NOMO-1 (cell line): ENCODE results near the gene PTCD3.
A peak's percentile ranks its signal among the peaks of the same experiment; 100 is the strongest.

Experiments
- DNase-seq, 2 experiments: peaks; one replicate each; lab custom pipeline; 2025; ENCODE audit not compliant: unreplicated experiment in 2 of 2; lab: John Stamatoyannopoulos, UW

PTCD3 gene

GRCh38 chr2:86079981-86080911 lies 25.8 kb upstream of the PTCD3 start:
- peak; percentile 43 to 44 for DNase-seq

GRCh38 chr2:86081724-86082123 lies 24.3 kb upstream of the PTCD3 start:
- no peak for DNase-seq

GRCh38 chr2:86082756-86083155 lies 23.3 kb upstream of the PTCD3 start:
- DNase-seq: no peak

GRCh38 chr2:86087936-86088850 lies 17.8 kb upstream of the PTCD3 start:
- DNase-seq: no peak

- no peak for DNase-seq
Measured at GRCh38 chr2:86094229-86094628, 11.8 kb upstream of the PTCD3 start.

GRCh38 chr2:86097114-86097896 lies 8.7 kb upstream of the PTCD3 start:
- DNase-seq: no peak

GRCh38 chr2:86097913-86098312 lies 8.1 kb upstream of the PTCD3 start:
- no peak for DNase-seq

- no peak for DNase-seq
Measured at GRCh38 chr2:86102157-86102556, 3.9 kb upstream of the PTCD3 start.

- peak; percentile 92 to 93 for DNase-seq
Measured at GRCh38 chr2:86105252-86105968, 625 bp upstream of the PTCD3 start, which contains the start of gene POLR1A. POLR1A (minus strand) TSS chr2:86105886; CDS start chr2:86105776, 110 bp downstream.

GRCh38 chr2:86107031-86107430 lies 996 bp downstream of the PTCD3 start:
- peak in 1 of 2 experiments; percentile 15 for DNase-seq

- no peak for DNase-seq
Measured at GRCh38 chr2:86118130-86118529, 12.1 kb downstream of the PTCD3 start.

GRCh38 chr2:86123328-86123925 lies 17.4 kb downstream of the PTCD3 start:
- no peak for DNase-seq

- no peak for DNase-seq
Measured at GRCh38 chr2:86124683-86125082, 18.6 kb downstream of the PTCD3 start.

GRCh38 chr2:86134709-86135108 lies 28.7 kb downstream of the PTCD3 start:
- no peak for DNase-seq

GRCh38 chr2:86135653-86136052 lies 29.6 kb downstream of the PTCD3 start:
- no peak for DNase-seq

- no peak for DNase-seq
Measured at GRCh38 chr2:86136141-86136540, 30.1 kb downstream of the PTCD3 start.

- no peak for DNase-seq
Measured at GRCh38 chr2:86138736-86139625, 32.9 kb downstream of the PTCD3 start.

GRCh38 chr2:86139981-86140380 lies 33.9 kb downstream of the PTCD3 start:
- DNase-seq: no peak

- no peak for DNase-seq
Measured at GRCh38 chr2:86140969-86141392, 34.9 kb downstream of the PTCD3 start.
